ENCODE measurements around the gene SLC9A5.
A peak's percentile ranks its signal among the peaks of the same experiment; 100 is the strongest.

Gene SLC9A5

GRCh38 chr16:67230809-67231660 lies 17.7 kb upstream of the SLC9A5 start:
- H3K36me3 ChIP-seq (ENCODE audit: control insufficient read depth, insufficient read depth, low read length), result peaks cover 62% of the 10 kb centered on the region

DNA sequence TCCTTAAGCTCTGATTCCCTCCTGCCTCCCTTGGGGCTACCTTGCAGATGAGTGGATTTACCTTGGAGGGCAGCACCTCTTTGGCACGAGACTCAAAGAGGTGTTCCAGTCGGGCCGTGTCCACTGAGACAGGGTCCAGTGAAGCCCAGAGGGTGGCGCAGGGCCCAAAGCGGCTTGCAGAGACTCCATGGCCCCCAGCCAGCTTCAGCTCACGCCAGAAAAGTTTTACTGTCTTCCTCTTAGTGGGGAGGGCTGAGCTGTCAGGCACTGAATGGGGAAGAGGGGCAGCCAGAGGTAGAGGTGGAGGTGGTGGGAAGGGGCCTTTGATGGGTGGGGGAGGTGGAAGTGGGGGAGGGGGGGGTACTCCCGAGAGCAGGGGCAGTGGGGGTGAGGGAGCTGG lies 15.2 kb upstream of the SLC9A5 start:
- H3K36me3 ChIP-seq (ENCODE audit: control insufficient read depth, insufficient read depth, low read length), result peaks cover 79% of the 10 kb centered on the region
- no peak overlapping the region for H3K4me3 ChIP-seq (ENCODE audit: low read depth, low read length)
- H3K4me1 ChIP-seq (ENCODE audit: control insufficient read depth, insufficient read depth, low read length), result no peaks in the 10 kb centered on the region
- H3K27me3 ChIP-seq (ENCODE audit: control insufficient read depth, insufficient read depth, low read length), result no peaks in the 10 kb centered on the region
- H3K27ac ChIP-seq (ENCODE audit: low read depth, low read length), result no peak overlapping the region
- H3K9me3 ChIP-seq (ENCODE audit: control insufficient read depth, insufficient read depth, low read length), result no peaks in the 10 kb centered on the region
- H3K9ac ChIP-seq (ENCODE audit: low read depth, low read length), result no peak overlapping the region

More at GRCh38 chr16:67230809-67231660, 17.7 kb upstream of the SLC9A5 start:
- H3K4me1 ChIP-seq (ENCODE audit: control insufficient read depth, insufficient read depth, low read length), result peaks cover 3% of the 10 kb centered on the region; the same call in 1 of the 2 replicates
- H3K9me3 ChIP-seq (ENCODE audit: control insufficient read depth, insufficient read depth, low read length), result no peaks in the 10 kb centered on the region
- H3K4me3 ChIP-seq (ENCODE audit: low read depth, low read length), result no peak overlapping the region
- no peak overlapping the region for H3K9ac ChIP-seq (ENCODE audit: low read depth, low read length)
- H3K27me3 ChIP-seq (ENCODE audit: control insufficient read depth, insufficient read depth, low read length), result no peaks in the 10 kb centered on the region
- no peak overlapping the region for H3K27ac ChIP-seq (ENCODE audit: low read depth, low read length)

- no peak overlapping the region for H3K27ac ChIP-seq (ENCODE audit: low read depth, low read length)
- H3K36me3 ChIP-seq (ENCODE audit: control insufficient read depth, insufficient read depth, low read length), result peaks cover 79% of the 10 kb centered on the region
- no peak overlapping the region for H3K4me3 ChIP-seq (ENCODE audit: low read depth, low read length)
- H3K9me3 ChIP-seq (ENCODE audit: control insufficient read depth, insufficient read depth, low read length), result no peaks in the 10 kb centered on the region
- H3K9ac ChIP-seq (ENCODE audit: low read depth, low read length), result no peak overlapping the region
- no peaks in the 10 kb centered on the region for H3K27me3 ChIP-seq (ENCODE audit: control insufficient read depth, insufficient read depth, low read length)
- no peaks in the 10 kb centered on the region for H3K4me1 ChIP-seq (ENCODE audit: control insufficient read depth, insufficient read depth, low read length)
Measured at GRCh38 chr16:67234180-67234597, 14.6 kb upstream of the SLC9A5 start.

DNA sequence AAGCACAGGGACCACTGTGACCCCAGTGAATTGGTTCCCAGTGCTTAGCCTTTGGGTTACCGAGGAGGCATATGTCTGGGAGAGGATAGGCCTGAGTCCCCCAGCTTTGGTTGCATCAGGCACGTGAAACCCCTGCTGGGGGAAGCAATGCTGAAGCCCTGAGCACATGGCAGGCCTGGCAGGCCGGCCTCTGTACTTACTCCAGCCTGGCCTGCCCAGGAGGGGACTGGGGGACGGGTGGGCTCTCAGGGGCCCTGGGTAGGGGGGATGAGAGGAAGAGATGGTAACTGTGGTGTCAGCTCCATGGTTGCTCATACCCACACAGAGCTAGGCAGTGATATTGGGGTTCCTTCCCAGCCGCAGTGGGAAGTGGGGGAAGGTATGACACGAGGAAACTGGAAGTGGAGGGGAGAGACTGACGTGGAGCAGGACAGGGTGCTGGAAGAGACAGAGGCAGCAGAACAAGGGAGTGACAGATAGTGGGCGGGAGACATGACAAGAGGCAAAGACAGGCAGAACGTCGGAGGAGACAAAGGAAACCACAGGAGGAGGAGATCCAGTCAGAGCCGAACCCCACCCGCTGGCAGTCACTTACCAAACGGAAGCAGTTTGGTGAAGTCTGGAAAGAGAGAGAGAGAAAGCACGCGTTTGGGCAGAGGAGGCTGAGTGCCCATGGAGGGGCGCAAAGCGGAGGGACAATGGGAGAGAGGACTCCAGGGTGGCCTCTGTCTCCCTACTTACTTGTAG lies 12.8 kb upstream of the SLC9A5 start:
- Histone ChIP-seq H3K4me1 (ENCODE audit: control insufficient read depth, insufficient read depth, low read length) (peaks cover 3% of the 10 kb centered on the region; the same call in 1 of the 2 replicates), H3K9ac (ENCODE audit: low read depth, low read length) (no peak overlapping the region), H3K27me3 (ENCODE audit: control insufficient read depth, insufficient read depth, low read length) (no peaks in the 10 kb centered on the region), H3K9me3 (ENCODE audit: control insufficient read depth, insufficient read depth, low read length) (no peaks in the 10 kb centered on the region), H3K4me3 (ENCODE audit: low read depth, low read length) (no peak overlapping the region), H3K27ac (ENCODE audit: low read depth, low read length) (no peak overlapping the region), H3K36me3 (ENCODE audit: control insufficient read depth, insufficient read depth, low read length) (peaks cover 68% of the 10 kb centered on the region)

- Histone ChIP-seq H3K27me3 (ENCODE audit: control insufficient read depth, insufficient read depth, low read length) (no peaks in the 10 kb centered on the region), H3K36me3 (ENCODE audit: control insufficient read depth, insufficient read depth, low read length) (peaks cover 60% of the 10 kb centered on the region), H3K4me3 (ENCODE audit: low read depth, low read length) (no peak overlapping the region; the same call in 1 of the 2 replicates), H3K9me3 (ENCODE audit: control insufficient read depth, insufficient read depth, low read length) (no peaks in the 10 kb centered on the region), H3K27ac (ENCODE audit: low read depth, low read length) (no peak overlapping the region), H3K9ac (ENCODE audit: low read depth, low read length) (no peak overlapping the region), H3K4me1 (ENCODE audit: control insufficient read depth, insufficient read depth, low read length) (peaks cover 10% of the 10 kb centered on the region)
Measured at GRCh38 chr16:67236563-67237395, 12.0 kb upstream of the SLC9A5 start.

- Histone ChIP-seq H3K36me3 (ENCODE audit: control insufficient read depth, insufficient read depth, low read length) (peaks cover 57% of the 10 kb centered on the region), H3K27ac (ENCODE audit: low read depth, low read length) (no peak overlapping the region), H3K4me1 (ENCODE audit: control insufficient read depth, insufficient read depth, low read length) (peaks cover 12% of the 10 kb centered on the region), H3K9me3 (ENCODE audit: control insufficient read depth, insufficient read depth, low read length) (no peaks in the 10 kb centered on the region), H3K9ac (ENCODE audit: low read depth, low read length) (no peak overlapping the region), H3K4me3 (ENCODE audit: low read depth, low read length) (no peak overlapping the region), H3K27me3 (ENCODE audit: control insufficient read depth, insufficient read depth, low read length) (no peaks in the 10 kb centered on the region)
Measured at GRCh38 chr16:67237396-67238277, 11.1 kb upstream of the SLC9A5 start.

DNA sequence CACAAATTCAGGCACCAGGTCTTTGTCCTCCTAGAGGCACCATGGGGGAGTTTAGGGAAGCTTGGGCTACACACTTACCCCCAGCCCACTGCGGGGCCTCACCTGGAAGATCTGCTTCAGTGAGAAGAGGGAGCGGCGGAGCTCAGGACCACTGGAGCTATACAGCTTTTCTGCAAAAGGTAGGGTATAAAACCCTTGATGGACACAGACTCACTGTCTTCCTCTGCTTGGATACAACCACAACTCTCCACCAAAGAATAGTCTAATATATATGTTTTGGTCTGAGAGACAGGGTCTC lies 10.6 kb upstream of the SLC9A5 start:
- H3K4me1 ChIP-seq (ENCODE audit: control insufficient read depth, insufficient read depth, low read length), result peaks cover 12% of the 10 kb centered on the region
- H3K9me3 ChIP-seq (ENCODE audit: control insufficient read depth, insufficient read depth, low read length), result no peaks in the 10 kb centered on the region
- no peaks in the 10 kb centered on the region for H3K27me3 ChIP-seq (ENCODE audit: control insufficient read depth, insufficient read depth, low read length)
- no peak overlapping the region for H3K4me3 ChIP-seq (ENCODE audit: low read depth, low read length)
- no peak overlapping the region for H3K27ac ChIP-seq (ENCODE audit: low read depth, low read length)
- H3K36me3 ChIP-seq (ENCODE audit: control insufficient read depth, insufficient read depth, low read length), result peaks cover 56% of the 10 kb centered on the region
- H3K9ac ChIP-seq (ENCODE audit: low read depth, low read length), result no peak overlapping the region

DNA sequence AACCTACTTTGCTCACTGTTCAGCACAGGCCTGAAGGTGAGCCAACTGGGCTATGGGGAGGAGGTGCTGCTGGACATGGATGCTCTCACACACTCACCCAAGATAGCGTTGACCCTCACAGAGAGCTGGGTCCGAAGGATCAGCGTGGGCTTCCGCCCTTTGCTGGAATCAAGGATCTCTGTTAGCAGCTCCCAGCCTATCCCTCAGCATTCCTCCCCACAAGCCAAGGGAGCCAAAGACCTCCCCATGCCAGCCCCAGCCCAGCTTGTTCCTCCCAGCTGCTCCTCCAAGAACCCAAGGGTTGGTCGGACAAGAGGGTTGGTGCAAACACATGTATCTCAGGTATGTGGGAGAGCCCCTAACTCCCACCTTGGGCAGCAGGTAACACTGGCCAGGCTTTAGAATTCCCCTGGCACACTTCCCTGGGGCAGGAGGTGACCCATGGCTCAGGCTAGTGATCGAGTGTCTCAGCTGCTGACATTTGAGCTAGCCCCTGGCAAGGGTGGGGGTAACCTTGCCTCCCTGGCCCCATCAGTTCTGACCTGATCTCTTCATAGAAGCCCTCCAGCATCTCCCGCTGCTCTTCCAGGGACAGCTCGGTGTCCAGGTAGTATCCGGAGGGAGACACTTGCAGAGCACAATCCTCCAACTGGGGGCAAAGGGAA lies 9.8 kb upstream of the SLC9A5 start:
- no peak overlapping the region for H3K27ac ChIP-seq (ENCODE audit: low read depth, low read length)
- H3K9ac ChIP-seq (ENCODE audit: low read depth, low read length), result no peak overlapping the region
- H3K4me1 ChIP-seq (ENCODE audit: control insufficient read depth, insufficient read depth, low read length), result peaks cover 12% of the 10 kb centered on the region
- H3K9me3 ChIP-seq (ENCODE audit: control insufficient read depth, insufficient read depth, low read length), result no peaks in the 10 kb centered on the region
- no peaks in the 10 kb centered on the region for H3K27me3 ChIP-seq (ENCODE audit: control insufficient read depth, insufficient read depth, low read length)
- peaks cover 52% of the 10 kb centered on the region for H3K36me3 ChIP-seq (ENCODE audit: control insufficient read depth, insufficient read depth, low read length)
- no peak overlapping the region for H3K4me3 ChIP-seq (ENCODE audit: low read depth, low read length)

DNA sequence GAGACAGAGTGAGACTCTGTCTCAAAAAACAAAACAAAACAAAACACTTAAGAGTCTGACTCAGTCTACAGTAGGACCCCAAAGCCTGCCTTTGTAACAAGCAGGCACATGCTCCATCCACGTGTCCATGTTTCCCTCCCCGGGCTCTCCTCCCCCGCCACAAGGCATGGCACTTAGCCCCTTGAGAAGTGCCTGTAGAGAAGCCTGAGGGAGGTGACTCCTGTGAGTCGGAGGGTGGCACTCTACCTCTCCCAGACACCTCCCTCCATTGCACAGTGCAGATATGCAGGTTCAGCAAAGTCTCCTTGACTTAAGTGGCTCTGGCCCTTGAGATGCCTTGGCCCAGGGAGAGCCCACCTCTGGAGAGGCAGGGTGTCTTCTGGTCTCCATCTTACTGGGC lies 8.3 kb upstream of the SLC9A5 start:
- Histone ChIP-seq H3K4me3 (ENCODE audit: low read depth, low read length) (no peak overlapping the region), H3K9me3 (ENCODE audit: control insufficient read depth, insufficient read depth, low read length) (no peaks in the 10 kb centered on the region), H3K36me3 (ENCODE audit: control insufficient read depth, insufficient read depth, low read length) (peaks cover 41% of the 10 kb centered on the region), H3K27ac (ENCODE audit: low read depth, low read length) (peak overlapping the region; percentile 76), H3K9ac (ENCODE audit: low read depth, low read length) (no peak overlapping the region), H3K27me3 (ENCODE audit: control insufficient read depth, insufficient read depth, low read length) (no peaks in the 10 kb centered on the region), H3K4me1 (ENCODE audit: control insufficient read depth, insufficient read depth, low read length) (peaks cover 20% of the 10 kb centered on the region)
